ENCODE data around the gene CXCL12.

The CXCL12 gene

DNA sequence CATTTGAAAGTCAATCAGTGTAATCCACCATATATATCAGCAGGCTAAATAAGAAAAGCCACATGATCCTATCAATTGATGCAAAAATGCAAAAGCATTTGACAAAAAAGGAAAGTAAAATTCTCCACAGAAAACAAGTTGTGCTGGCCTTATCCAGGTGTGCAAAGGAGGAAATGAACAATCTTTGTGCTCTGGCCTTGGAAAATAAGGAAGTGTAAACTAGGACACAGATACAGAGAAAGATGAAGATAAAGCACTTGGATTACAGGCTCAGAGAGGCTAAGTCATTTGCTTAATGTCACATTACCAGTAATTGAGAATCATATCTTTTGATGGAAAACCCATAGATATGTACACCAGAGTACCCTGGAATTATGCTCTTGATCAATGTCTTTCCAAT, 54.5 kb downstream of the CXCL12 start:
- no peak for DNase-seq

DNA sequence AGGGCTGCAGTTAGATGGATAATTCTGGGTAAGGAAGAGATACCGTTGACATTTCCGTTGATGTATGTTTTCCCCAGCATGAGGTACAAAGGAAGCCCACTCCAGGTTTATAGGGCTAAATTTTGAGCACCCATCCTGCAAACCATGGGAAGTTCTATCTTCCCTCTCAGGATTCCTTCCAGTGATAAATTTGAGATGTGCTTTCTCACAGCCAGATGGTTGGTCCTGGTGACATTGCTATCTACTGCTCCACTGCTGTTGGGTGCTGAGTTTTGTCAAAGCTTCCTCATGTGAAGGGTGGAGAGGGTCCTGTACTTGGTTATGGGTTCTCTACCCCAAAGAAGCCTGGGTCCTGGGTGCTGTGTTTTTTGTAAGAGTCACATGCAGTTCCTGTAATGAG, 57.4 kb downstream of the CXCL12 start:
- DNase-seq, result no peak
